ENCODE results near the gene CPEB4.

DNA sequence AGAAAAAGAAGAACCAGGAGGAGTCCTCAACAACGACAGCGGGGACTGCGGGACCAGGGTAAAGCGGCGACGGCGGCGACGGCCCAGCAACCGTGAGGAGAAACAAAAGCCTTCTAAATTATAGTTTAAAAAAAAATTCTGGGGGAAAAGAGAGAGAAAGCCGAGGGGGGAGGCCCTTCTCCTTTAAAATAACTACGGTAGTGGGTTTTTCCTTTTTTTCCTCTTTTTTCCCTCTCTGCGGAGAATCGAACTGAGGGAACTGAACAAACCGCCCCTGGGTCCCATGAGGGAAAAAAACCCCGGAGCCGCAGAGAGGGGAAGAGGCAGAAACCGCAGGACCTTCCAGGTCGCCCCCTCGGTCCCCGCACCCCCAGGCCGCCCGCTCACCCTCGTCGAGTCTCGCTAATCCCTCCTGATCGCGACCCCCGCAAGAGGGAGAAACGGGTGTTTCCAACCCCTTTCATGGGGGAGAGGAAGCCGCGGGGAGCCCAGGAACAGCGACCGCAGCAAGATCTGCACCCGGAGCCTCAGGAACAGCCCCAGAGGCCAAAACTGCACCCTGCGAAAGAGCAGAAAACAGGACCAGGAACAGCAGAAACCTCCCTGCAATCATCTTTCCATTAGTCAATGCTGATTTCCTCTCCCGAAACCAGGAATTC is 453 bp downstream of the CPEB4 start:
- TF ChIP-seq, protein P1, sequence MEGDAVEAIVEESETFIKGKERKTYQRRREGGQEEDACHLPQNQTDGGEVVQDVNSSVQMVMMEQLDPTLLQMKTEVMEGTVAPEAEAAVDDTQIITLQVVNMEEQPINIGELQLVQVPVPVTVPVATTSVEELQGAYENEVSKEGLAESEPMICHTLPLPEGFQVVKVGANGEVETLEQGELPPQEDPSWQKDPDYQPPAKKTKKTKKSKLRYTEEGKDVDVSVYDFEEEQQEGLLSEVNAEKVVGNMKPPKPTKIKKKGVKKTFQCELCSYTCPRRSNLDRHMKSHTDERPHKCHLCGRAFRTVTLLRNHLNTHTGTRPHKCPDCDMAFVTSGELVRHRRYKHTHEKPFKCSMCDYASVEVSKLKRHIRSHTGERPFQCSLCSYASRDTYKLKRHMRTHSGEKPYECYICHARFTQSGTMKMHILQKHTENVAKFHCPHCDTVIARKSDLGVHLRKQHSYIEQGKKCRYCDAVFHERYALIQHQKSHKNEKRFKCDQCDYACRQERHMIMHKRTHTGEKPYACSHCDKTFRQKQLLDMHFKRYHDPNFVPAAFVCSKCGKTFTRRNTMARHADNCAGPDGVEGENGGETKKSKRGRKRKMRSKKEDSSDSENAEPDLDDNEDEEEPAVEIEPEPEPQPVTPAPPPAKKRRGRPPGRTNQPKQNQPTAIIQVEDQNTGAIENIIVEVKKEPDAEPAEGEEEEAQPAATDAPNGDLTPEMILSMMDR (IDR thresholded peaks at IDR 0.05) = no peak
- TF ChIP-seq POLR2A (IDR thresholded peaks at IDR 0.05) (no peak), POLR2AphosphoS5 (IDR thresholded peaks at IDR 0.05) (no peak)

Data from gastroesophageal sphincter (tissue), 3 donors.